Mesendoderm (in vitro differentiated cells): ENCODE measurements around the gene KRTAP1-5. TPM values are rescaled to one million over a fixed set of nuclear protein-coding genes. Genes with fewer than 3 reads are reported as not detected.

Source experiments
- DNase-seq: peaks from one replicate; pipeline ENCODE4 v3.0.0; 2013
- H2AK5ac ChIP-seq: 2 replicates; pipeline ENCODE4 v1.6.1; 2013; ENCODE audit warnings: low read length, inconsistent platforms
- H2BK120ac ChIP-seq: 2 replicates; pipeline ENCODE4 v1.6.1; 2013; ENCODE audit warnings: low read depth, mild to moderate bottlenecking, low read length, moderate library complexity, mixed read lengths
- H2BK15ac ChIP-seq: replicated peaks from 2 replicates; pipeline ENCODE4 v1.6.1; 2013; ENCODE audit warnings: low read depth, mild to moderate bottlenecking, moderate library complexity
- H2BK5ac ChIP-seq: 2 replicates; pipeline ENCODE4 v1.6.1; 2013; ENCODE audit warnings: low read length, inconsistent platforms
- H3K18ac ChIP-seq: 2 replicates; pipeline ENCODE4 v1.6.1; 2013; ENCODE audit warnings: mild to moderate bottlenecking, low read length, mixed read lengths
- H3K23ac ChIP-seq: one replicate; pipeline ENCODE4 v1.6.1; 2013; ENCODE audit warnings: low read length
- H3K27ac ChIP-seq: 2 replicates; pipeline ENCODE4 v1.5.1; 2013; ENCODE audit warnings: low read depth, mild to moderate bottlenecking, inconsistent platforms, low read length, moderate library complexity
- H3K27me3 ChIP-seq: 2 replicates; pipeline ENCODE4 v1.6.1; 2013; ENCODE audit warnings: low read length, control low read depth, mild to moderate bottlenecking, inconsistent platforms; ENCODE audit not compliant: insufficient read depth, poor library complexity
- H3K36me3 ChIP-seq: 2 replicates; pipeline ENCODE4 v1.6.1; 2013; ENCODE audit warnings: low read length, inconsistent platforms; ENCODE audit not compliant: control insufficient read depth, insufficient read depth
- H3K4ac ChIP-seq: one replicate; pipeline ENCODE4 v1.6.1; 2013; ENCODE audit warnings: low read depth, mild to moderate bottlenecking, low read length, moderate library complexity
- H3K4me1 ChIP-seq: 2 replicates; pipeline ENCODE4 v1.6.1; 2013; ENCODE audit warnings: low read depth, low read length, inconsistent platforms; ENCODE audit not compliant: control insufficient read depth
- H3K4me2 ChIP-seq: 2 replicates; pipeline ENCODE4 v1.6.1; 2013; ENCODE audit warnings: low read length
- H3K4me3 ChIP-seq: 2 replicates; pipeline ENCODE4 v1.5.1; 2013; ENCODE audit warnings: mild to moderate bottlenecking, low read length
- H3K56ac ChIP-seq: one replicate; pipeline ENCODE4 v1.6.1; 2013; ENCODE audit warnings: low read length
- H3K79me1 ChIP-seq: 2 replicates; pipeline ENCODE4 v1.6.1; 2013; ENCODE audit warnings: low read length, inconsistent platforms
- H3K79me2 ChIP-seq: 2 replicates; pipeline ENCODE4 v1.6.1; 2013; ENCODE audit warnings: mild to moderate bottlenecking, low read length; ENCODE audit not compliant: control insufficient read depth, insufficient read depth
- H3K9ac ChIP-seq: 2 replicates; pipeline ENCODE4 v1.6.1; 2013; ENCODE audit warnings: low read length, inconsistent platforms
- H4K5ac ChIP-seq: one replicate; pipeline ENCODE4 v1.6.1; 2013; ENCODE audit warnings: low read length
- H4K8ac ChIP-seq: one replicate; pipeline ENCODE4 v1.6.1; 2013; ENCODE audit warnings: low read depth, mild to moderate bottlenecking, control low read depth, low read length, moderate library complexity
- WGBS: extraction: QIAGEN DNeasy Blood & Tissue Kit; methylation state at CpG from one replicate; pipeline ENCODE4 v1.1.7; 2013; ENCODE audit warnings: low lambda C conversion rate, missing lambda C conversion rate; ENCODE audit not compliant: insufficient coverage; ENCODE audit errors: extremely low coverage; 5-methylcytosine and 5-hydroxymethylcytosine counted together
- polyA plus RNA-seq, 2 experiments: library from polyadenylated mRNA; stranded (reverse); fragments of 200-250 nt; gene quantifications; one replicate each; pipeline ENCODE4 v1.2.3, GENCODE V29; 2013

The KRTAP1-5 gene, protein sequence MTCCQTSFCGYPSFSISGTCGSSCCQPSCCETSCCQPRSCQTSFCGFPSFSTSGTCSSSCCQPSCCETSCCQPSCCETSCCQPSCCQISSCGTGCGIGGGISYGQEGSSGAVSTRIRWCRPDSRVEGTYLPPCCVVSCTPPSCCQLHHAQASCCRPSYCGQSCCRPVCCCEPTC
- polyA plus RNA-seq (2013, experiment 1 of 2), result not detected
- polyA plus RNA-seq (2013, experiment 2 of 2), result not detected

DNA sequence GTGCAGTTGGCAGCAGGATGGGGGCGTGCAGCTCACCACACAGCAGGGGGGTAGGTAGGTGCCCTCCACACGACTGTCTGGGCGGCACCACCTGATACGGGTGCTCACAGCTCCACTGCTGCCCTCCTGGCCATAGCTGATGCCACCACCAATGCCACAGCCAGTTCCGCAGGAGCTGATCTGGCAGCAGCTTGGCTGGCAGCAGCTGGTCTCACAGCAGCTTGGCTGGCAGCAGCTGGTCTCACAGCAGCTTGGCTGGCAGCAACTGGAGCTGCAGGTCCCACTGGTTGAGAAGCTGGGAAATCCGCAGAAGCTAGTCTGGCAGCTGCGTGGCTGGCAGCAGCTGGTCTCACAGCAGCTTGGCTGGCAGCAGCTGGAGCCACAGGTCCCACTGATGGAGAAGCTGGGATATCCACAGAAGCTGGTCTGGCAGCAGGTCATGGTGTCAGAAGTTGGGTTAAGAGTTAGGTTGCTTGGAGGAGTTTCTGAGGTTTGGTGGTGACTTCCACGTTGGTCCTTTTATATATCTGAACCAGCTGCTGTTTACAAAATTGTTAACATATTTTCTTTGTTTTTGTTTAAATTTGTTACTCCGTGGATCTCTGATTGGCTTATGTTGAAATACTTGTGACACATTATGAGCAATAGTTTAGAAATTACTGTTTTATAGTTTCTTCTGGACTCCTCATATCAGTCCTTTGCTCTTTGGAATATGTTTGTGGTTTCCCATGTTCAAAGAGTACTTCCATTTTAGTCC, at the start of gene KRTAP1-5:
TSS of gene KRTAP1-5 (minus strand) at position 494 of the 757 bp plus-strand sequence. CDS start at position 441, 53 bp downstream.
- H3K4me1 ChIP-seq, result no peaks in the 10 kb centered on the region
- H3K4ac ChIP-seq, result no peak within 1 kb of the TSS
- H3K56ac ChIP-seq, result no peak within 1 kb of the TSS
- no peak within 1 kb of the TSS for H3K27ac ChIP-seq
- H3K79me1 ChIP-seq, result no peaks in the 10 kb centered on the region
- H2BK15ac ChIP-seq, result no peak within 1 kb of the TSS
- no peak within 1 kb of the TSS for H4K5ac ChIP-seq
- no peak within 1 kb of the TSS for H3K18ac ChIP-seq
- no peaks in the 10 kb centered on the region for H3K79me2 ChIP-seq
- H2AK5ac ChIP-seq, result no peak within 1 kb of the TSS
- H3K4me2 ChIP-seq, result no peak within 1 kb of the TSS
- H2BK120ac ChIP-seq, result no peak within 1 kb of the TSS
- no peaks in the 10 kb centered on the region for H3K27me3 ChIP-seq
- no CpG with 5 or more reads among the region's 9 CpGs for WGBS
- H3K4me3 ChIP-seq, result no peak within 1 kb of the TSS
- no peak within 1 kb of the TSS for H4K8ac ChIP-seq
- H3K36me3 ChIP-seq, result no peaks in the 10 kb centered on the region
- no peak within 1 kb of the TSS for H3K9ac ChIP-seq
- no peak for DNase-seq
- no peak within 1 kb of the TSS for H2BK5ac ChIP-seq
- H3K23ac ChIP-seq, result no peak within 1 kb of the TSS

DNA sequence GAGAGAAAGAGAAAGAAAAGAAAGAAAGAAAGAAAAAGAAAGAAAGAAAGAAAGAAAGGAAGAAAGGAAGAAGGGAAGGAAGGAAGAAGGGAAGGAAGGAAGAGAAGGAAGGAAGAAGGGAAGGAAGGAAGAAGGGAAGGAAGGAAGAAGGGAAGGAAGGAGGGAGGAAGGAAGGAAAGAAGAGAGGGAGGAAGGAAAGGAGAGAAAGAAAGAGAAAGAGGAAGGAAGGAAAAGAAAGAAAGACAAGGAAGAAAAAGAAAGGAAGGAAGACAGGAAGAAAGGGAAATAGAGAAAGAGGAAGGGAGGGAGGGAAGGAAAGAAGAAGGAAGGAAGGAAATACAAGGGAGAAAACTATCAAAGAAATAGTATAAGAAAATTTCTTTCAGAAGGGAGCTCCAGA, 49.8 kb upstream of the KRTAP1-5 start:
- Histone ChIP-seq H3K4ac (no peak overlapping the region), H3K56ac (no peak overlapping the region), H3K27ac (no peak overlapping the region), H3K79me2 (no peaks in the 10 kb centered on the region), H3K9ac (no peak overlapping the region), H3K36me3 (no peaks in the 10 kb centered on the region), H3K4me1 (no peaks in the 10 kb centered on the region), H2AK5ac (no peak overlapping the region), H2BK5ac (no peak overlapping the region), H4K8ac (no peak overlapping the region), H3K27me3 (no peaks in the 10 kb centered on the region), H4K5ac (no peak overlapping the region), H2BK120ac (no peak overlapping the region), H3K4me2 (no peak overlapping the region), H3K79me1 (no peaks in the 10 kb centered on the region), H2BK15ac (no peak overlapping the region), H3K18ac (no peak overlapping the region), H3K4me3 (no peak overlapping the region), H3K23ac (no peak overlapping the region)
- no peak for DNase-seq

DNA sequence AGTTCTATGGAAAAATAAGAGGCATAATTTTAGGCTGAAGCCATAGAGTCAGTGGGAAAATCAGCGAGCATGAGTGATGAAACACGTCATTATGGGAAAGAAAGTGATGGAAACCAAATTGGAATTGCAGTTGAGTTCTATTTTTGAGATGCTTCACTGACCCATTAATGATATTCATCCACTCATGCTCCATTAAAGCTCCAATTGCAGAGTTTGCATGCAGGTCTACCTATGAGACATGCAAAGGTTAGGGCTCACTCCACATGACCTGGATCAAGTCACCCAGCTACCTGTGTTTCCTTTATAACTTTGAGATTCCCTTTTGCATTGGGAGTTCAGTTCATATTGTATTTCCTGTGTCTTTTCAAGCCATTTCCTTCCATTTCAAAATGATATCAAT, 46.7 kb upstream of the KRTAP1-5 start:
- H3K4ac ChIP-seq, result no peak overlapping the region
- H2BK15ac ChIP-seq, result no peak overlapping the region
- no peaks in the 10 kb centered on the region for H3K79me1 ChIP-seq
- DNase-seq, result no peak
- no peaks in the 10 kb centered on the region for H3K36me3 ChIP-seq
- no peak overlapping the region for H3K4me3 ChIP-seq
- WGBS, result no CpG with 5 or more reads among the region's 2 CpGs
- no peaks in the 10 kb centered on the region for H3K79me2 ChIP-seq
- H3K4me1 ChIP-seq, result no peaks in the 10 kb centered on the region
- H4K5ac ChIP-seq, result no peak overlapping the region
- H3K23ac ChIP-seq, result no peak overlapping the region
- H2BK120ac ChIP-seq, result no peak overlapping the region
- no peak overlapping the region for H2AK5ac ChIP-seq
- H3K27ac ChIP-seq, result no peak overlapping the region
- no peak overlapping the region for H2BK5ac ChIP-seq
- H3K4me2 ChIP-seq, result no peak overlapping the region
- no peak overlapping the region for H3K18ac ChIP-seq
- no peak overlapping the region for H3K9ac ChIP-seq
- no peak overlapping the region for H3K56ac ChIP-seq
- no peak overlapping the region for H4K8ac ChIP-seq
- H3K27me3 ChIP-seq, result no peaks in the 10 kb centered on the region

DNA sequence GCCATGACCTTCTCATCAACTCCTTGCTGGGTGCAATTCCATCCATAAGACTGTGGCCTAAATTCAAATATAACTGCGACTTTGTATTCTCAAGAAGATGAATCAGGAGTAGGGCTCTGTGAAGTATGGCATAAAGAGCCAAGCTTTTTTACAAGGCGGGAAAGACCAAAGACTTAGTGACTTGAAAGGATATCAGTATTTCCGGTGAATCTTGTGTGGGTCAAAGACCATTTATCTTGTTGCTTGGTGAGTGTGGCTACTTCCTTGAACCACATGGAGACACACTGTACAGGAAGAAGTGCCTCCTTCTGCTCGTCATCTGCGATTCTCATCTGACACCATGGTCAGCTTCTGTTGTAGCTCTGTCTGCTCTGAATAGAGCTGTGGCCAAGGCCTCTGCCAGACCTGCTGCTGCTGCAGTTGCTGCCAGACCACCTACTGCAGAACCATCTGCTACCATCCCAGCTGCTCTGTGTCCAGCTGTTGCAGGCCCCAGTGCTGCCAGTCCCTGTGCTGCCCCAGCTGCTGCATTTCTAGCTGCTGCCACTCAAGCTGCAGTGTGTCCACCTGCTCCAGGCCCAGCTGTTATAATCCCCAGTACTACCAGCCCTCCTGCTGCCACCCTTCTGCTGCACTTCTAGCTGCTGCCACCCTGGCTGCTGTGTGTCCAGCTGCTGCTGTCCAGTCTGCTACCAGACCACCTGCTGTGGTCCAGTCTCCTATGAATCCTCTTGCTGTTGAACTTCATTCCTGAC, 44.8 kb upstream of the KRTAP1-5 start:
- H3K79me1 ChIP-seq, result no peaks in the 10 kb centered on the region
- no peak overlapping the region for H3K9ac ChIP-seq
- no peak overlapping the region for H3K23ac ChIP-seq
- no peak overlapping the region for H3K4me2 ChIP-seq
- no peak overlapping the region for H2BK120ac ChIP-seq
- no peak overlapping the region for H4K5ac ChIP-seq
- H3K79me2 ChIP-seq, result no peaks in the 10 kb centered on the region
- no peaks in the 10 kb centered on the region for H3K27me3 ChIP-seq
- no peak overlapping the region for H2BK15ac ChIP-seq
- no peak overlapping the region for H2BK5ac ChIP-seq
- no peak overlapping the region for H3K4ac ChIP-seq
- H3K36me3 ChIP-seq, result no peaks in the 10 kb centered on the region
- H3K4me1 ChIP-seq, result no peaks in the 10 kb centered on the region
- no peak overlapping the region for H3K18ac ChIP-seq
- DNase-seq, result no peak
- WGBS, result no CpG with 5 or more reads among the region's 5 CpGs
- no peak overlapping the region for H3K27ac ChIP-seq
- H2AK5ac ChIP-seq, result no peak overlapping the region
- no peak overlapping the region for H3K4me3 ChIP-seq
- no peak overlapping the region for H4K8ac ChIP-seq
- H3K56ac ChIP-seq, result no peak overlapping the region

DNA sequence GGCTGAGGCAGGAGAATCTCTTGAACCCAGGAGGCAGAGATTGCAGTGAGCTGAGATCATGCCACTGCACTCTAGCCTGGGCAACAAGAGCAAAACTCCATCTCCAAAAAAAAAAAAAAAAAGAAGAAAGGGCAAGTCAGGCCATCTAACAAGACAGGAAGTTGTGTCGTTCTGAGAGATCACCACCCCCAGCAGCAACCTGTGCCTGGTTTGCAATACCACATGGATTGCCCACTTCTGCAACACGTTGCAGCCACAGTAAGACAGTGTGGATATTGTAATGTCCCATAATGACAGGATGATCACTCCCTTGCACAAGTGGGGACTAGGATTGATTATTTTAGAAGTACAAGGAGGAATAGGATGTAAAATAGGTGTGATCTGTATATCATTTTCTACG, 42.0 kb upstream of the KRTAP1-5 start:
- H3K79me1 ChIP-seq, result no peaks in the 10 kb centered on the region
- no peak overlapping the region for H2BK15ac ChIP-seq
- no peak overlapping the region for H3K4me3 ChIP-seq
- no peaks in the 10 kb centered on the region for H3K4me1 ChIP-seq
- H4K8ac ChIP-seq, result no peak overlapping the region
- H3K4me2 ChIP-seq, result no peak overlapping the region
- no peak overlapping the region for H2BK5ac ChIP-seq
- no peak overlapping the region for H4K5ac ChIP-seq
- H3K36me3 ChIP-seq, result no peaks in the 10 kb centered on the region
- no peak overlapping the region for H3K56ac ChIP-seq
- no peak overlapping the region for H3K4ac ChIP-seq
- whole genome bisulfite sequencing, result no CpG with 5 or more reads among the region's 3 CpGs
- no peak overlapping the region for H3K18ac ChIP-seq
- no peaks in the 10 kb centered on the region for H3K79me2 ChIP-seq
- H3K27me3 ChIP-seq, result no peaks in the 10 kb centered on the region
- H2BK120ac ChIP-seq, result no peak overlapping the region
- H3K9ac ChIP-seq, result no peak overlapping the region
- no peak overlapping the region for H2AK5ac ChIP-seq
- H3K27ac ChIP-seq, result no peak overlapping the region
- no peak for DNase-seq
- no peak overlapping the region for H3K23ac ChIP-seq
